ENCODE results near the gene VAPB.

Gene VAPB

GRCh38 chr20:58481481-58482021, 92.5 kb downstream of the VAPB start:
- DNase-seq (ENCODE audit: low read depth, low spot score): no peak

- DNase-seq (ENCODE audit: low read depth, low spot score): no peak
Observed at GRCh38 chr20:58482416-58482815, 93.4 kb downstream of the VAPB start.

GRCh38 chr20:58483051-58483450, 94.0 kb downstream of the VAPB start:
- no peak for DNase-seq (ENCODE audit: low read depth, low spot score)

GRCh38 chr20:58483470-58483869, 94.4 kb downstream of the VAPB start:
- DNase-seq (ENCODE audit: low read depth, low spot score): no peak

- DNase-seq (ENCODE audit: low read depth, low spot score): no peak
Observed at GRCh38 chr20:58485393-58485792, 96.4 kb downstream of the VAPB start.

GRCh38 chr20:58486207-58486606, 97.2 kb downstream of the VAPB start:
- DNase-seq (ENCODE audit: low read depth, low spot score): no peak

GRCh38 chr20:58492074-58492718, 103.2 kb downstream of the VAPB start:
- DNase-seq (ENCODE audit: low read depth, low spot score): no peak

GRCh38 chr20:58492795-58493524, 103.9 kb downstream of the VAPB start:
- no peak for DNase-seq (ENCODE audit: low read depth, low spot score)

- DNase-seq (ENCODE audit: low read depth, low spot score): no peak
Observed at GRCh38 chr20:58494923-58495622, 106.0 kb downstream of the VAPB start.

- DNase-seq (ENCODE audit: low read depth, low spot score): no peak
Observed at GRCh38 chr20:58495623-58496428, 106.8 kb downstream of the VAPB start.

GRCh38 chr20:58496429-58496769, 107.4 kb downstream of the VAPB start:
- DNase-seq (ENCODE audit: low read depth, low spot score): no peak

- DNase-seq (ENCODE audit: low read depth, low spot score): no peak
Observed at GRCh38 chr20:58497076-58497641, 108.1 kb downstream of the VAPB start.

GRCh38 chr20:58497724-58498469, 108.9 kb downstream of the VAPB start:
- DNase-seq (ENCODE audit: low read depth, low spot score): no peak

GRCh38 chr20:58498470-58499068, 109.5 kb downstream of the VAPB start:
- DNase-seq (ENCODE audit: low read depth, low spot score): no peak

GRCh38 chr20:58500256-58500655, 111.2 kb downstream of the VAPB start:
- DNase-seq (ENCODE audit: low read depth, low spot score): no peak

Data from iPS DF 19.7 (cell line).